GM18502 (cell line): Measurements from ENCODE around the gene ASAP2.
"Not testable (repeated sequence)": the region's sequence is repeated elsewhere in the genome, so short reads cannot be mapped to it uniquely, and the experiment has no call there.

Experiments
- ATAC-seq: cut with Tn5 transposase; IDR thresholded peaks from one replicate; pipeline ENCODE4 v1.9.1; 2021; ENCODE audit warnings: mild to moderate bottlenecking; ENCODE audit not compliant: unreplicated experiment, poor library complexity

ASAP2 gene

GRCh38 chr2:9390151-9390850 lies 183.7 kb downstream of the ASAP2 start:
- no peak for ATAC-seq

DNA sequence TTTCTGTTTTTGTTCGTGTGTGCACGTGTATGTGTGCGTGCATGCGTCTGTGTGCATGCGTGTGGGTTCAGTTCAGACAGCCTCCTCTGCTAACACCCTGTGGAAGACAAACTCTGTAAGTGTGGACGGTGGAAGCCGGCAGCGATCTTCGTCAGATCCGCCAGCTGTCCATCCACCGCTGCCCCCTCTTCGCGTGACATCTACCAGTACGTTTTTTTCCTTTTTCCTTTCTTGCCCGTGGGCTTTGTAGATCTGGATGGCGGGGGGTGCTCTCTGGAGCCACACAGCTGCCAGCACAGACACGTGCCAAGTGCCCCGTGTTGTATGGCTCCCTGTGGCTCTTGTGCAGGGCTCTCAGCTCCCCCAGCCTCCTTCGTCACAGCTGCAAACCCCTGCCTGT lies 184.4 kb downstream of the ASAP2 start:
- no peak for ATAC-seq

GRCh38 chr2:9391961-9392720 lies 185.5 kb downstream of the ASAP2 start:
- ATAC-seq, result no peak

GRCh38 chr2:9392898-9393765 lies 186.5 kb downstream of the ASAP2 start:
- ATAC-seq, result no peak

DNA sequence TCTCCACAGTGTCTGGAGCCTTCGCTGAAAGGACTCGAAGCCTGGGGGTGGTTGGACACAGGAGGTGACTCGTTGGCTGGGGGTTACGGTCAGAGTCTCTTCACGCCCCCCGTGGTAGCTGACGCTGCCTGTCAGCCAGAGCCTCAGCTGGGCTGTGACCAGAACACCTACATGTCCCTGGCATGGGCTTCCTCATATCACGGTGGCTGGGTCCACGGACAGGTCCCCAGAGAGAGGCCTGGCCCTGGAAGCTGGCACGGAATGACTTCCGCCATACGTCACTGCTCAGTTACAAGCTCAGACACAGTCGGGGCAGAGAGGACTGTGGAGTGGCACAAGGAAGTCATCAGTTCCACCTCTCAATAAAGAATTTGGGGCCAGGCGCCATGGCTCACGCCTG lies 188.2 kb downstream of the ASAP2 start:
- ATAC-seq, result no peak

DNA sequence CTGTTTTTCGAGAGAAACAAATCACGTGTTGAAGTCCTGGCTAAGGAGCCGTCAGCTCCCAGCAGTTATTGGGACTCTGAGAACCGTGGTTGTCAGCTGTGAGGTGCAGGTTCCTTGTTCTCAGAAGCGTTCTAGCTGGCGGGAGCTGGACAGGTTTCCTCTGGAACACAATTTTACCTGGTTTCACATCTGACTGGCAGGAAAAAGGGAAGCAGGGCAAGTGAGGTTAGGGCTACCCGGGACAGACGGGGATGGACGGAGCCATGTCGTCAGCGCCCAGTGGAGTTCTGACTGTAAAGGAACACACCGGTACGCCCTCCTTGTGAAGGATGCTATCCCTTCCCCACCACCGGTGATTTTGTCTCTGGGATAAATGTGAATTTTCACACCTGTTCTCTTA lies 190.6 kb downstream of the ASAP2 start:
- ATAC-seq, result no peak

GRCh38 chr2:9398251-9398650 lies 191.6 kb downstream of the ASAP2 start:
- not testable (repeated sequence) for ATAC-seq

GRCh38 chr2:9398881-9399780 lies 192.5 kb downstream of the ASAP2 start:
- no peak for ATAC-seq

GRCh38 chr2:9400268-9401058 lies 193.9 kb downstream of the ASAP2 start:
- no peak for ATAC-seq

DNA sequence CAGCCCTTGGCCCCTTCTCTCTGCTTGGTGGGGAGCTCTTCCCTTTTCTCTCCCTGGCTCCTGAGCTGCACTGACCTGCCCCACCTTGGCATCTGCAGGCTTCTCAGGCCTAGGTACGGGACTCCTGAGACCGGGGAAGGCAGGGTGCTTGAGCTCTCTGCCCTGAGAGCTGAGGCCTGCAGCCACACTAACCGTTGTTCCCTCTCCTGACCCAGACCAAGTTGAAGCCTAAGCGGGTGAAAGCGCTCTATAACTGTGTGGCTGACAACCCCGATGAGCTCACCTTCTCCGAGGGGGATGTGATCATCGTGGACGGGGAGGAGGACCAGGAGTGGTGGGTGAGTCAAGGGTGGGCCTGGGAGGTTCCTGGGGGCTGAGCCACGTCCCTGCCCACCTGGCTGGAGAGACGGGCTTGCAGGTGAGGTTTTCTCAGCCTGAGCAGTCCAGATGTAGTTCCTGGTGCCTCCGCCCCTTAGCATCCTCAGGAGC lies 194.5 kb downstream of the ASAP2 start:
- no peak for ATAC-seq

- ATAC-seq, result no peak
Observed at GRCh38 chr2:9401646-9402371, 195.2 kb downstream of the ASAP2 start.

- ATAC-seq, result no peak
Observed at GRCh38 chr2:9403924-9404323, 197.3 kb downstream of the ASAP2 start.

- ATAC-seq, result no peak
Observed at GRCh38 chr2:9404451-9404850, 197.8 kb downstream of the ASAP2 start.

DNA sequence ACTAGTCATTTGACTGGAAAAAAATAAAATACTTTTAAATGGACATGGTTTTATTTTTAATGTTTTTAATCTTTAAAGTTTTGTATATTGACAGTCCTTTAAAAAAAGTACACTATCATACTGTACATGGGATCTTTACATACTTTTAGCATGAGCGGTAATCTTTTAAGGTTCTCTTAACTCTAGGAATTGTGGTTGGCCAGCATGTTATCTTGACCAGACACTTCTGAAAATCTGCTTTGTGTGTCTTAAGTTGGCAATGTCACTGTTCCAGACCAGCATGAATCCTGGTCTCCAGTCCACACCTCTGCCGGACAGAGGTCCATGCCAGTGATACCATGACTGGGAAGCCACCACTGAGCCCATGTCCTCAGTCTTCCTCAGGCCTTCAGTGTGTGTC lies 199.0 kb downstream of the ASAP2 start:
- no peak for ATAC-seq

DNA sequence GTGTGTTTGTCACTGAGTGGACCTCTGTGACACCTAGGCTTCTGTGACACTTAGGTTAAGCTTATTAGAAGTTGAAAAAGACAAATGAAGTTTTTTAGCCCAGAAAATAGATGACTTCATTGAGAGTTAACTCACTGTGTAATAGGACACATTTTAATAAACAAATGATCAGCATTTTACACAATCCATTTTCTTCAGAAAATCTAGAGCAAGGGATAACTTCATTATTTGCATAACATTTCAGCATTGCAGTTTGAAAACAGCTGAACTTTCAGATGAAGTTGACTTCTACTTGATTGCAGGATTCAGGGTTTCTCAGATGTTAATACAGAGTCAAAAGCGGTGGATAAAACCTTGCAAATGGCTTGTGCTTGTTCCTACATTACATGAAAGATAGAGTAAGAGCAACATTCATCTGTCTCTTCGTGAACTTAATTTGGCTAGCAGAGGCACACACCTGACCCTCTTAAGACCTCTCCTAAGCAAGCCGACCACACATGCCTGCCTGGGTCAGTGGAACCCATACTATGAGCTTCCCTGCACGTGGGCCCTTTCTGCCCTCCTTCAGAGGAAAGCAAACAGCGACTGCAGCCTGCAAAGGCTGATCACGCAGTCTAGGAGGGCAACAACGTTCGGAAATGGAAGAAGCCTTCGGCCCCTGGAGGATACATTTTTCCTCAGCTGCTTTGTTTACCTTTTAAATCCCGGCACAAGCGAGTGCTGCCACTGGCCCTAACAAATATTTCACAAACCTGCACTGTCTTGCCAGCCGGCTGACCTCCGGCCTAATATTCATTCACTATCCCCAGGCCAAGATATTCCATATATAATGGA lies 200.1 kb downstream of the ASAP2 start:
- ATAC-seq, result no peak

- ATAC-seq, result no peak
Observed at GRCh38 chr2:9407363-9407811, 200.8 kb downstream of the ASAP2 start.

GRCh38 chr2:9408641-9409151 lies 202.1 kb downstream of the ASAP2 start:
- ATAC-seq, result no peak
